Measurements from ENCODE around the gene HSP90AB1.

HSP90AB1 gene

GRCh38 chr6:44235891-44236516 lies 10.9 kb upstream of the HSP90AB1 start:
- DNase-seq (ENCODE audit: low read depth) = no peak

GRCh38 chr6:44237021-44237812 lies 9.7 kb upstream of the HSP90AB1 start:
- peak; percentile 47 for DNase-seq (ENCODE audit: low read depth)

- peak; percentile 64 for DNase-seq (ENCODE audit: low read depth)
Observed at GRCh38 chr6:44237813-44238433, 9.0 kb upstream of the HSP90AB1 start.

- no peak for DNase-seq (ENCODE audit: low read depth)
Observed at GRCh38 chr6:44238687-44239350, 8.1 kb upstream of the HSP90AB1 start.

- no peak for DNase-seq (ENCODE audit: low read depth)
Observed at GRCh38 chr6:44243345-44243744, 3.6 kb upstream of the HSP90AB1 start.

GRCh38 chr6:44245391-44245911 lies 1.4 kb upstream of the HSP90AB1 start:
- no peak for DNase-seq (ENCODE audit: low read depth)

- peak; percentile 70 for DNase-seq (ENCODE audit: low read depth)
Observed at GRCh38 chr6:44245912-44246662, 814 bp upstream of the HSP90AB1 start.

GRCh38 chr6:44247338-44248302 lies 719 bp downstream of the HSP90AB1 start:
- peak; percentile 83 for DNase-seq (ENCODE audit: low read depth)

- DNase-seq (ENCODE audit: low read depth) = no peak
Observed at GRCh38 chr6:44248579-44248978, 1.7 kb downstream of the HSP90AB1 start.

- DNase-seq (ENCODE audit: low read depth) = no peak
Observed at GRCh38 chr6:44249082-44249748, 2.3 kb downstream of the HSP90AB1 start.

- no peak for DNase-seq (ENCODE audit: low read depth)
Observed at GRCh38 chr6:44250067-44250717, 3.3 kb downstream of the HSP90AB1 start.

- no peak for DNase-seq (ENCODE audit: low read depth)
Observed at GRCh38 chr6:44250718-44251123, 3.8 kb downstream of the HSP90AB1 start.

GRCh38 chr6:44251576-44252524 lies 4.9 kb downstream of the HSP90AB1 start:
- no peak for DNase-seq (ENCODE audit: low read depth)

- peak; percentile 58 for DNase-seq (ENCODE audit: low read depth)
Observed at GRCh38 chr6:44253307-44254101, 6.6 kb downstream of the HSP90AB1 start.

GRCh38 chr6:44254191-44255104 lies 7.5 kb downstream of the HSP90AB1 start:
- DNase-seq (ENCODE audit: low read depth) = no peak
